ENCODE results near the gene MAPK11. TPM values are rescaled to one million over a fixed set of nuclear protein-coding genes. Genes with fewer than 3 reads are reported as not detected.

The MAPK11 gene
- total and polyA plus RNA-seq, 9 of the 15 experiments (the other 6 are each of a cell fraction or from before 2014, with no cell fraction given): 0.06 to 14.6 (median 5.3) TPM

GRCh38 chr22:50250555-50251476 lies 19.4 kb downstream of the MAPK11 start, which contains the start of gene HDAC10 (continued):
- TF ChIP-seq RNF219 (CRISPR knock-in tag; IDR thresholded peaks at IDR 0.05) (no peak), GATAD2A (IDR thresholded peaks at IDR 0.05) (no peak), HNRNPH1 (optimal IDR thresholded peaks at IDR 0.05; ENCODE audit: low read depth, low read length) (no peak), TFAM (CRISPR knock-in tag; conservative IDR thresholded peaks at IDR 0.05) (no peak), PCBP1 (IDR thresholded peaks at IDR 0.05; ENCODE audit: low read depth, low read length, poor library complexity, severe bottlenecking) (no peak), ZFP30 (CRISPR knock-in tag; IDR thresholded peaks at IDR 0.05; ENCODE audit: borderline replicate concordance) (no peak), ZNF384 (IDR thresholded peaks at IDR 0.05; ENCODE audit: low read depth, low read length) (no peak), CTBP1 (IDR thresholded peaks at IDR 0.05; ENCODE audit: borderline replicate concordance) (0 out of 2 replicates have a peak, but pooled peaks have one; percentile 25), NEUROD1 (IDR thresholded peaks at IDR 0.05; ENCODE audit: borderline replicate concordance, low read depth, low read length, partially characterized antibody) (no peak), DNMT1 (IDR thresholded peaks at IDR 0.05) (no peak), ETV6 (IDR thresholded peaks at IDR 0.05; ENCODE audit: borderline replicate concordance in 1 of 2, low read depth in 2 of 2, low read length in 1 of 2) (no peak), ETV6 (CRISPR knock-in tag; IDR thresholded peaks at IDR 0.05; ENCODE audit: borderline replicate concordance) (no peak), CEBPZ (IDR thresholded peaks at IDR 0.05; ENCODE audit: borderline replicate concordance, low read depth, low read length) (no peak), HMG20B (CRISPR knock-in tag; IDR thresholded peaks at IDR 0.05) (no peak), CREB1 (IDR thresholded peaks at IDR 0.05) (no peak), CREB1 (CRISPR knock-in tag; IDR thresholded peaks at IDR 0.05) (no peak), CHD2 (IDR thresholded peaks at IDR 0.05; ENCODE audit: low read depth, low read length) (peak; percentile 96), ZNF699 (CRISPR knock-in tag; IDR thresholded peaks at IDR 0.05; ENCODE audit: insufficient replicate concordance) (no peak)
- TF ChIP-seq, protein P1, sequence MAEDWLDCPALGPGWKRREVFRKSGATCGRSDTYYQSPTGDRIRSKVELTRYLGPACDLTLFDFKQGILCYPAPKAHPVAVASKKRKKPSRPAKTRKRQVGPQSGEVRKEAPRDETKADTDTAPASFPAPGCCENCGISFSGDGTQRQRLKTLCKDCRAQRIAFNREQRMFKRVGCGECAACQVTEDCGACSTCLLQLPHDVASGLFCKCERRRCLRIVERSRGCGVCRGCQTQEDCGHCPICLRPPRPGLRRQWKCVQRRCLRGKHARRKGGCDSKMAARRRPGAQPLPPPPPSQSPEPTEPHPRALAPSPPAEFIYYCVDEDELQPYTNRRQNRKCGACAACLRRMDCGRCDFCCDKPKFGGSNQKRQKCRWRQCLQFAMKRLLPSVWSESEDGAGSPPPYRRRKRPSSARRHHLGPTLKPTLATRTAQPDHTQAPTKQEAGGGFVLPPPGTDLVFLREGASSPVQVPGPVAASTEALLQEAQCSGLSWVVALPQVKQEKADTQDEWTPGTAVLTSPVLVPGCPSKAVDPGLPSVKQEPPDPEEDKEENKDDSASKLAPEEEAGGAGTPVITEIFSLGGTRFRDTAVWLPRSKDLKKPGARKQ (CRISPR knock-in tag; IDR thresholded peaks at IDR 0.05): no peak
- TF ChIP-seq, protein P2, sequence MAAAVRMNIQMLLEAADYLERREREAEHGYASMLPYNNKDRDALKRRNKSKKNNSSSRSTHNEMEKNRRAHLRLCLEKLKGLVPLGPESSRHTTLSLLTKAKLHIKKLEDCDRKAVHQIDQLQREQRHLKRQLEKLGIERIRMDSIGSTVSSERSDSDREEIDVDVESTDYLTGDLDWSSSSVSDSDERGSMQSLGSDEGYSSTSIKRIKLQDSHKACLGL (CRISPR knock-in tag; IDR thresholded peaks at IDR 0.05; ENCODE audit: borderline replicate concordance, poor library complexity, severe bottlenecking): no peak

All from K562 (cell line).